ENCODE measurements around the gene AKAP5. TPM values are rescaled to one million over a fixed set of nuclear protein-coding genes. Genes with fewer than 3 reads are reported as not detected.

The AKAP5 gene
- total and polyA plus RNA-seq, 2 of the 13 experiments (the other 11 are each of a cell fraction or from before 2014, with no cell fraction given), result 0.18 to 1.5 TPM

GRCh38 chr14:64495252-64495651 lies 30.0 kb downstream of the AKAP5 start (continued):
- no peak for TF ChIP-seq ZBTB40 (IDR thresholded peaks at IDR 0.05)
- no peak for TF ChIP-seq ZBTB40 (CRISPR knock-in tag; IDR thresholded peaks at IDR 0.05)
- TF ChIP-seq IRF9 (CRISPR knock-in tag; IDR thresholded peaks at IDR 0.05; ENCODE audit: borderline replicate concordance), result no peak

Data from HepG2 (cell line).